ENCODE results near the gene PPARD.

DNA sequence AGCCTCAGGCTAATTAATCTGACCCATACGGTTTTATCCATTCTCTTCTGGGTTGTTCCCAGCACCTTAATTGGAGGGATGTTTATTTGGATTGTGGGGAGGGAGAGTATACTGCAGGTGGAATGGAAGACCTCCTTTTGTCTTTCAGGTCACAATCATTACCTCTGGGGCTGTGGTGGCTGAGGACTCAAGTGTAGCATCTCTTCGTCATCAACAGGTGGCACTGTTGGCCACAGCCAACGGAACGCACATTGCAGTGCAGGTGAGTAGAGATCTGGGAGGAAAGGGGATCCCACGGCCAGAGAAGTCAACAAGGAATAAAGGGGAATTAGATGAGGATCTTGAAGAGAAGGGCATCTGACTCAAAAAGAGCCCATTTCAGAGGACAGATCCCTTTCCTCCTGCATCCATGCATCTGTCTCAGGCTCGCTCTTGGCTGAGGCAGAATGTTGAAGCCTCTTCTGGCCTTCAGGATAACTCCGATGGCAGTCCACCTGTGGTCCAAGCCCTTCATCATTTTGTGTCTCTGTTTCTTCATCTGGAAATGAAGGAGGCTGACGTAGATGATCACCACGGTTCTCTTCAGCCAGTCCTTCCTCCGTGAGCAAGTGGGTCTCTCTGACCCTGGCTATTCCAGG is 47.9 kb upstream of the PPARD start:
- TF ChIP-seq, protein P1, sequence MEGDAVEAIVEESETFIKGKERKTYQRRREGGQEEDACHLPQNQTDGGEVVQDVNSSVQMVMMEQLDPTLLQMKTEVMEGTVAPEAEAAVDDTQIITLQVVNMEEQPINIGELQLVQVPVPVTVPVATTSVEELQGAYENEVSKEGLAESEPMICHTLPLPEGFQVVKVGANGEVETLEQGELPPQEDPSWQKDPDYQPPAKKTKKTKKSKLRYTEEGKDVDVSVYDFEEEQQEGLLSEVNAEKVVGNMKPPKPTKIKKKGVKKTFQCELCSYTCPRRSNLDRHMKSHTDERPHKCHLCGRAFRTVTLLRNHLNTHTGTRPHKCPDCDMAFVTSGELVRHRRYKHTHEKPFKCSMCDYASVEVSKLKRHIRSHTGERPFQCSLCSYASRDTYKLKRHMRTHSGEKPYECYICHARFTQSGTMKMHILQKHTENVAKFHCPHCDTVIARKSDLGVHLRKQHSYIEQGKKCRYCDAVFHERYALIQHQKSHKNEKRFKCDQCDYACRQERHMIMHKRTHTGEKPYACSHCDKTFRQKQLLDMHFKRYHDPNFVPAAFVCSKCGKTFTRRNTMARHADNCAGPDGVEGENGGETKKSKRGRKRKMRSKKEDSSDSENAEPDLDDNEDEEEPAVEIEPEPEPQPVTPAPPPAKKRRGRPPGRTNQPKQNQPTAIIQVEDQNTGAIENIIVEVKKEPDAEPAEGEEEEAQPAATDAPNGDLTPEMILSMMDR (IDR thresholded peaks at IDR 0.05) = peak; percentile 28 to 79 (median 64)
- TF ChIP-seq POLR2A (IDR thresholded peaks at IDR 0.05) = no peak
